SK-N-SH treated with all-trans-retinoic acid at 6 μM for 48 hours (cell line): ENCODE data around the gene CCM2.

Source experiments
- PATZ1 ChIP-seq: fragments of 250-450 bp; sonication (Bioruptor Pico); IDR thresholded peaks from 2 replicates; pipeline ENCODE4 v1.8.0; 2020; ENCODE audit warnings: mild to moderate bottlenecking, moderate library complexity, borderline replicate concordance
- ZFP30 ChIP-seq: fragments of 450-650 bp; formaldehyde crosslinking; IDR thresholded peaks from 2 replicates; pipeline ENCODE4 v1.5.0; 2022; ENCODE audit warnings: mild to moderate bottlenecking, moderate library complexity

DNA sequence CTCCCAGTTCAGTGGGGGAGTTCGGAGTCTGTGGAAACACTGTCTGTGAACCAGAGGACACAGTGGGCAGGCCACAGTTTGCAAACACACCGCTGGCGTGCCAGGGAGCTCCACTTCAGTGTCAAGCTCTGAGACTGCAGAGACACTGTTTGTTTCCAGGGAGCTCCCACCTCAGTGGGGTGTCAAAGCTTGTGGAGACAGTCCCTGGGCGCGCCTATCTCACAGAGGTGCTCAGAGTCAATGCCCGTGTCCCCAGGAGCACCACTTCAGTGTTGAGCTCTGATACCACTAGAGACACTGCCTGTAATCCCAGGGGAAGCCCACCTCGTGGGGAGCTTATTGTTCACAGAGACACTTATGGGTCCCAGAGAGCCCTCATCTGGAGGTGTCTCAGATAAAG lies 25.5 kb upstream of the CCM2 start:
- TF ChIP-seq PATZ1 (CRISPR knock-in tag) (no peak), ZFP30 (CRISPR knock-in tag) (no peak)
